Endothelial cell (in vitro differentiated cells): ENCODE results near the gene DDIT3. TPM values are rescaled to one million over a fixed set of nuclear protein-coding genes. Genes with fewer than 3 reads are reported as not detected.

Source experiments
- DNase-seq: peaks from one replicate; pipeline ENCODE4 v3.0.0; 2021; ENCODE audit warnings: low spot score
- H3K27ac Mint-ChIP-seq: one replicate; pipeline ENCODE4 v1.8.0; 2021; ENCODE audit warnings: mixed read lengths, inconsistent platforms; ENCODE audit not compliant: unreplicated experiment
- H3K27me3 Mint-ChIP-seq: one replicate; pipeline ENCODE4 v1.8.0; 2021; ENCODE audit warnings: mild to moderate bottlenecking, moderate library complexity, mixed read lengths, inconsistent platforms; ENCODE audit not compliant: unreplicated experiment
- H3K36me3 Mint-ChIP-seq: one replicate; pipeline ENCODE4 v1.8.0; 2021; ENCODE audit warnings: mild to moderate bottlenecking, low read depth, mixed read lengths, inconsistent platforms; ENCODE audit not compliant: unreplicated experiment
- H3K4me1 Mint-ChIP-seq: one replicate; pipeline ENCODE4 v1.8.0; 2021; ENCODE audit warnings: mild to moderate bottlenecking, mixed read lengths, inconsistent platforms; ENCODE audit not compliant: unreplicated experiment
- H3K4me3 Mint-ChIP-seq: one replicate; pipeline ENCODE4 v1.8.0; 2021; ENCODE audit warnings: mild to moderate bottlenecking, mixed read lengths, inconsistent platforms; ENCODE audit not compliant: unreplicated experiment
- H3K9me3 Mint-ChIP-seq: one replicate; pipeline ENCODE4 v1.8.0; 2021; ENCODE audit warnings: mixed read lengths, inconsistent platforms; ENCODE audit not compliant: unreplicated experiment
- CTCF ChIP-seq: fragments of 200-600 bp; sonication (generic); IDR thresholded peaks from one replicate; pipeline ENCODE4 v1.5.0; 2021; ENCODE audit warnings: antibody characterized with exemption; ENCODE audit not compliant: unreplicated experiment
- total RNA-seq: library from RNA; stranded (reverse); fragmentation: NEBNext Ultra II Directional; extraction: Animal tissue kit (Norgen Biotek cat#: 25700); gene quantifications from one replicate; pipeline ENCODE4 v1.2.1, GENCODE V29; 2021; ENCODE audit not compliant: unreplicated experiment

DDIT3 gene
- total RNA-seq, 1 donor from 2014 or later, result 4.2 TPM

GRCh38 chr12:57560516-57560915 lies 40.2 kb upstream of the DDIT3 start:
- DNase-seq, result no peak
- no peak for TF ChIP-seq CTCF
- Mint-ChIP-seq H3K27ac (no peak overlapping the region), H3K4me3 (no peak overlapping the region), H3K27me3 (no peaks in the 10 kb centered on the region), H3K4me1 (no peaks in the 10 kb centered on the region), H3K36me3 (no peaks in the 10 kb centered on the region), H3K9me3 (no peaks in the 10 kb centered on the region)

- no peaks in the 10 kb centered on the region for H3K36me3 Mint-ChIP-seq
- no peaks in the 10 kb centered on the region for H3K9me3 Mint-ChIP-seq
- no peaks in the 10 kb centered on the region for H3K27me3 Mint-ChIP-seq
These were observed 38.5 kb upstream of the DDIT3 start for GRCh38 chr12:57558864-57559263.

GRCh38 chr12:57554897-57555296 lies 34.6 kb upstream of the DDIT3 start:
- H3K36me3 Mint-ChIP-seq, result no peaks in the 10 kb centered on the region
- no peak for DNase-seq
- no peak overlapping the region for H3K27ac Mint-ChIP-seq
- H3K27me3 Mint-ChIP-seq, result peaks cover 7% of the 10 kb centered on the region
- no peaks in the 10 kb centered on the region for H3K9me3 Mint-ChIP-seq
- H3K4me1 Mint-ChIP-seq, result no peaks in the 10 kb centered on the region
- TF ChIP-seq CTCF, result no peak
- H3K4me3 Mint-ChIP-seq, result no peak overlapping the region

More at GRCh38 chr12:57558864-57559263, 38.5 kb upstream of the DDIT3 start:
- H3K4me1 Mint-ChIP-seq, result no peaks in the 10 kb centered on the region
- no peak for DNase-seq
- H3K4me3 Mint-ChIP-seq, result no peak overlapping the region
- no peak overlapping the region for H3K27ac Mint-ChIP-seq
- TF ChIP-seq CTCF, result no peak

DNA sequence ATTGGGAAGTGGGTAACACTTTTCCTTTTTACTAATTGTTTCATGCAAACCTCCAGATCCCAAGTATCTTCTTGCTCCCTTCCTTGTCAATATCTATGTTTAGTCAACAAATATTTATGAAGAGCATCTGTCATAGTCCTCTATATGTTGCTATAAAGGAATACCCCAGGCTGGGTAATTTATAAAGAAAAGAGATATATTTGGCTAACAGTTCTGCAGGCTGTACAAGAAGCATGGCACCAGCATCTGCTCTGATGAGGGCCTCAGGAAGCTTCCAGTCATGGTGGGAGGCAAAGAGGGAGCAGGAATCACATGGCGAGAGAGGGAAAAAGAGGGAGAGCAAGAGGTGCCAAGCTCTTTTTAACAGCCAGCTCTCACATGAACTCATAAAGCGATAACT lies 34.1 kb upstream of the DDIT3 start:
- no peak for DNase-seq
- H3K4me1 Mint-ChIP-seq, result peaks cover under 1% of the 10 kb centered on the region
- H3K9me3 Mint-ChIP-seq, result no peaks in the 10 kb centered on the region
- peaks cover 8% of the 10 kb centered on the region for H3K27me3 Mint-ChIP-seq
- H3K27ac Mint-ChIP-seq, result no peak overlapping the region
- no peak for TF ChIP-seq CTCF
- no peaks in the 10 kb centered on the region for H3K36me3 Mint-ChIP-seq
- no peak overlapping the region for H3K4me3 Mint-ChIP-seq

DNA sequence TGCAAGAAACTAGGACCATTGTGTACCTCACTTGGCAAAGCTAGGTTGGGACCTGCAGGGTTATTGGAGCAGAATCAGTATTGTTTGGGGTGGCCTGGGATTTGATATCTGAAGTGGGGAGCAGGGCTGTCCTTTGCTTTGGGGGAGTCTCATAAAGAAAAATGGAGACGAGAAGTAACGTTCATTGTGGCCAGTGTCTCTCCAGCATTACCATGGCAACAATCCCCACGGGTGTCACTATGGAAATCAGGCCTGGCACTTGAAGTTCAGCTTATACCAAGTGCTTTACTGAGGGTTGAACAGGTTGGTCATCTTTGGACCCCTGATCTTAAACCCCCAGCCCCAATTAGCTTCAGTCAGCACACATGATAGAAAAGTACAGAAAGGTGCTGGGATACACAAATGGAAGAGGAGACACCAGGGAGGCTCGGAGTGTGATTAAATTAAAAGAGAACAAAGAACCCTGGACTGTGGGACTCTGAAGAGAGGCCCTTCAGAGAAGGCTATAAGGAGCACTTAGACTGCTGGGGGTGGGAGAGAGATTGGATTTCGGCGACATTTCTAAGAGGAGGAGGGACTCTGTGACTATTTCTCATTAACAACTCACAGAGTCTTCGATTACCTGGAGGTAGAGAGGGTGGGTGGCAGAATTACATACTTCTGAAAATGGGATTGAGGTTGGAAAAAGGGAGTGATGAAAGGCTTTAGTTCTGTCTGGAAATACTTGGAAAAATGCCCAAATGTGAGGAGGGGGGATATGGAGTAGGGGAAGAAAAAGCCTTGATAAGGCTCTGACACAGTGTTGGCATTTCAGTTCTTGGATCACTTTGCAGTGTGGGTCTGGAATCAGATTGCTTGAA lies 33.3 kb upstream of the DDIT3 start:
- peaks cover 4% of the 10 kb centered on the region for H3K4me1 Mint-ChIP-seq
- H3K27ac Mint-ChIP-seq, result no peak overlapping the region
- no peak overlapping the region for H3K4me3 Mint-ChIP-seq
- no peaks in the 10 kb centered on the region for H3K36me3 Mint-ChIP-seq
- no peak for TF ChIP-seq CTCF
- H3K27me3 Mint-ChIP-seq, result peaks cover 10% of the 10 kb centered on the region
- H3K9me3 Mint-ChIP-seq, result no peaks in the 10 kb centered on the region
- no peak for DNase-seq
